Mesodermal cell (in vitro differentiated cells): ENCODE data around the gene SPINT1.
A peak's percentile ranks its signal among the peaks of the same experiment; 100 is the strongest.
"Not testable (repeated sequence)": the region's sequence is repeated elsewhere in the genome, so short reads cannot be mapped to it uniquely, and the experiment has no call there.

Source experiments
- H3K27ac ChIP-seq: 2 replicates; pipeline ENCODE4 v1.7.0; 2013; ENCODE audit warnings: mild to moderate bottlenecking, low read depth, low read length, moderate library complexity; ENCODE audit not compliant: severe bottlenecking
- H3K36me3 ChIP-seq: 2 replicates; pipeline ENCODE4 v1.7.1; 2013; ENCODE audit warnings: mild to moderate bottlenecking, low read length, moderate library complexity; ENCODE audit not compliant: control insufficient read depth, insufficient read depth
- H3K4me1 ChIP-seq: one replicate; pipeline ENCODE4 v1.7.1; 2013; ENCODE audit warnings: mild to moderate bottlenecking, low read length; ENCODE audit not compliant: insufficient read depth, control insufficient read depth, poor library complexity, severe bottlenecking
- H3K4me3 ChIP-seq: 2 replicates; pipeline ENCODE4 v1.7.0; 2013; ENCODE audit warnings: low read length, control low read depth, mild to moderate bottlenecking; ENCODE audit not compliant: insufficient read depth, poor library complexity, severe bottlenecking; ENCODE audit errors: extremely low read depth
- H3K9me3 ChIP-seq: 2 replicates; pipeline ENCODE4 v1.7.1; 2013; ENCODE audit warnings: mild to moderate bottlenecking, low read length, moderate library complexity; ENCODE audit not compliant: control insufficient read depth
- WGBS, 2 experiments: methylation state at CpG; one replicate each; pipeline ENCODE4 v1.1.5; 2013; ENCODE audit warnings: missing lambda C conversion rate in 2 of 2; ENCODE audit not compliant: insufficient coverage in 2 of 2; 5-methylcytosine and 5-hydroxymethylcytosine counted together

SPINT1 gene

GRCh38 chr15:40859206-40859851 is 15.5 kb downstream of the SPINT1 start:
- Histone ChIP-seq H3K9me3 (no peaks in the 10 kb centered on the region), H3K4me1 (no peaks in the 10 kb centered on the region), H3K27ac (no peak overlapping the region), H3K36me3 (no peaks in the 10 kb centered on the region), H3K4me3 (no peak overlapping the region)
- WGBS, 2 experiments = 45 to 48% methylated on average over 18 of the region's 18 CpGs

GRCh38 chr15:40861147-40861546 is 17.3 kb downstream of the SPINT1 start:
- H3K27ac ChIP-seq, H3K4me3 ChIP-seq, H3K9me3 ChIP-seq, H3K36me3 ChIP-seq, H3K4me1 ChIP-seq: not testable (repeated sequence)
- WGBS, 2 experiments = 84 to 93% methylated on average over 4 of the region's 4 CpGs

- no peak overlapping the region for H3K4me3 ChIP-seq
- no peaks in the 10 kb centered on the region for H3K9me3 ChIP-seq
- H3K36me3 ChIP-seq = no peaks in the 10 kb centered on the region
- WGBS, 2 experiments = 93 to 100% methylated on average over 2 to 4 of the region's 4 CpGs
- H3K4me1 ChIP-seq = peaks cover 2% of the 10 kb centered on the region
- H3K27ac ChIP-seq = no peak overlapping the region
Measured at GRCh38 chr15:40863660-40864270, 19.9 kb downstream of the SPINT1 start.

DNA sequence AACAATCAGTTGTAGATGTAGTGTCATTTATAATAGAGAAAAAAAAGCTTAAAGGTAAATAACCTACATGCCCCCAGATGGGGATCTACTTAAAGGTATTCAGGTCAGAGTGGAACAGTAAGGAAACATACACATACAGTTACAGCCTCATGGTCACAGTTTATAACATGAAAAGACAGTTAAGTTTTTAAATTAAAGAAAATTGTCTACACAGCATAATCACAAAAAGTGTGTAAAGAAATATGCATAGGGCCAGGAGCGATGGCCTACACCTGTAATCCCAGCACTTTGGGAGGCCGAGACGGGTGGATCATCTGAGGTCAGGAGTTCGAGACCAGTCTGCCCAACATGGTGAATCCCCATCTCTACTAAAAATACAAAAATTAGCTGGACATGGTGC is 23.4 kb downstream of the SPINT1 start:
- H3K9me3 ChIP-seq = no peaks in the 10 kb centered on the region
- 100% methylated on average over 1 to 3 of the region's 4 CpGs for WGBS, 2 experiments
- peaks cover 7% of the 10 kb centered on the region for H3K4me1 ChIP-seq
- H3K4me3 ChIP-seq = no peak overlapping the region
- H3K27ac ChIP-seq = no peak overlapping the region
- no peaks in the 10 kb centered on the region for H3K36me3 ChIP-seq

GRCh38 chr15:40869686-40870085 is 25.8 kb downstream of the SPINT1 start:
- WGBS, 2 experiments = 86 to 91% methylated on average over 5 of the region's 5 CpGs
- no peak overlapping the region for H3K27ac ChIP-seq
- no peaks in the 10 kb centered on the region for H3K9me3 ChIP-seq

GRCh38 chr15:40870716-40871115 is 26.9 kb downstream of the SPINT1 start:
- no peaks in the 10 kb centered on the region for H3K36me3 ChIP-seq
- WGBS, 2 experiments = 80% methylated on average over 1 of the region's 1 CpG; no CpG with 5 or more reads in 1 of the 2 experiments
- H3K27ac ChIP-seq = no peak overlapping the region
- no peak overlapping the region for H3K4me3 ChIP-seq
- H3K9me3 ChIP-seq = no peaks in the 10 kb centered on the region
- H3K4me1 ChIP-seq = peaks cover 9% of the 10 kb centered on the region

More at GRCh38 chr15:40869686-40870085, 25.8 kb downstream of the SPINT1 start:
- Histone ChIP-seq H3K4me1 (peaks cover 9% of the 10 kb centered on the region), H3K4me3 (no peak overlapping the region), H3K36me3 (no peaks in the 10 kb centered on the region)

DNA sequence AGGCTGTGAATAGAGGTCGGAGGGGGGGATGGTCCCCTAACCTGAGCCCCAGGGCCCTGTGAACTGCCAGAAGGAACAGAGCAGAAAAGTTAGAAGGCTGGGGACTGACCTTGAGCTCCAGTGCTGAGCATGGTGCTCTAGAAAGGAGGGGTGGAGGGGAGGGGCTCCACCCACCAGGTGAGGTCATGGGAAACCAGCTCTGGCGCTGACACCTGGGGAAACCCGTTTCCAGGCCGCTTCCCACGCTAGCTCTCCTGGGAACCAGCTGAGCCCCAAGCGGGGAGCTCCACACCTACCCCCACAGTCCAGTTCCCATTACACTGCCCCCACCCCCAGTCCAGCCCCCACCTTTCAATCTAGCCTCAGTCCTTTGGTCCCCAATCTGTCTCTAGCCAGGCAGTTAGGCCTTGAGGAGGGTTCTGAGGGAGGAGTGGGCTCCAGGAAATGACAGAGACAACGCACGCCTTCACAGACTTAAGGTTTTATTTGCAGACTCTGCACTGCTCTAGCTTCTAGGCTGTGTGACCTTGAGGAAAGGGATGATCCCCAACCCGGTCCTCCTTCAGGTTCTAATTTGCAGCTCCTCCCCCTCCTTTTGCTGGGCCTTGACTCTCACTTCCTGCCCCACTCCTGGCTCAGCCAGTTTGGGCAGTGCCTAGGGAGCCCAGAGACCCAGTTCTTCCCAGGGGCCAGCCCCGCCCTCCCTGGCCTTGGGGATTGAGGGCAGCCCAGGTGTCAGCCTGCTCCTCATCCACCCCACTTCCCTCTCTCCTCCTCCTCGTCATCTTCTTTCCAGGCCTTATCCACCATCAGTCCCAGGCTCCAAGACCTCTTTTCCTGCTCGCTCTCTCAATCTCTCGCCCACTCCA is 28.1 kb downstream of the SPINT1 start:
- WGBS, 2 experiments = 78 to 83% methylated on average over 10 of the region's 13 CpGs

GRCh38 chr15:40872791-40873693 is 29.2 kb downstream of the SPINT1 start:
- no peaks in the 10 kb centered on the region for H3K36me3 ChIP-seq
- H3K27ac ChIP-seq = no peak overlapping the region
- no peaks in the 10 kb centered on the region for H3K9me3 ChIP-seq
- WGBS, 2 experiments = 71 to 80% methylated on average over 32 of the region's 33 CpGs
- H3K4me3 ChIP-seq = peak overlapping the region; percentile 50
- peaks cover 6% of the 10 kb centered on the region for H3K4me1 ChIP-seq

More for the DNA sequence above, 28.1 kb downstream of the SPINT1 start:
- H3K36me3 ChIP-seq = no peaks in the 10 kb centered on the region
- no peak overlapping the region for H3K4me3 ChIP-seq
- no peak overlapping the region for H3K27ac ChIP-seq
- peaks cover 6% of the 10 kb centered on the region for H3K4me1 ChIP-seq
- no peaks in the 10 kb centered on the region for H3K9me3 ChIP-seq

GRCh38 chr15:40873694-40874561 is 30.1 kb downstream of the SPINT1 start, which contains the start of gene RHOV:
TSS of gene RHOV (minus strand) at chr15:40874234. CDS start at chr15:40874139, 95 bp downstream.
- Histone ChIP-seq H3K36me3 (no peaks in the 10 kb centered on the region), H3K4me1 (peaks cover 10% of the 10 kb centered on the region), H3K27ac (no peak within 1 kb of the TSS), H3K4me3 (peak within 1 kb of the TSS; percentile 50), H3K9me3 (no peaks in the 10 kb centered on the region)
- 1% methylated on average over 46 to 71 of the region's 74 CpGs for WGBS, 2 experiments
